Fibroblast of skin of back (primary cell): ENCODE results near the gene DECR2.
"Not testable (repeated sequence)": the region's sequence is repeated elsewhere in the genome, so short reads cannot be mapped to it uniquely, and the experiment has no call there.

Source experiments
- DNase-seq: peaks from one replicate; pipeline ENCODE4 v3.0.0-alpha.2; 2013

Gene DECR2

GRCh38 chr16:379183-379960 lies 22.3 kb upstream of the DECR2 start:
- DNase-seq: no peak

GRCh38 chr16:379961-380761 lies 21.5 kb upstream of the DECR2 start:
- no peak for DNase-seq

GRCh38 chr16:380762-381011 lies 21.0 kb upstream of the DECR2 start:
- DNase-seq: no peak

GRCh38 chr16:381012-381788 lies 20.5 kb upstream of the DECR2 start:
- peak; percentile 15 for DNase-seq

- DNase-seq: peak; percentile 65
Observed at GRCh38 chr16:381789-382717, 19.6 kb upstream of the DECR2 start, which contains the start of gene PGAP6. Gene PGAP6, minus strand, starts transcription at chr16:381978. Its CDS starts 157 bp downstream, at chr16:381821.

- DNase-seq: no peak
Observed at GRCh38 chr16:383326-384051, 18.2 kb upstream of the DECR2 start.

GRCh38 chr16:386641-387156 lies 15.0 kb upstream of the DECR2 start:
- DNase-seq: no peak

GRCh38 chr16:387761-388666 lies 13.7 kb upstream of the DECR2 start:
- not testable (repeated sequence) for DNase-seq

- DNase-seq: no peak
Observed at GRCh38 chr16:389352-389751, 12.3 kb upstream of the DECR2 start.

- peak; percentile 73 for DNase-seq
Observed at GRCh38 chr16:391885-392335, 9.8 kb upstream of the DECR2 start.

- no peak for DNase-seq
Observed at GRCh38 chr16:392450-393030, 9.1 kb upstream of the DECR2 start.

GRCh38 chr16:396199-396598 lies 5.5 kb upstream of the DECR2 start:
- DNase-seq: no peak

GRCh38 chr16:396605-397004 lies 5.1 kb upstream of the DECR2 start:
- peak; percentile 66 for DNase-seq

GRCh38 chr16:397135-397661 lies 4.5 kb upstream of the DECR2 start, which contains the start of gene NME4:
Gene NME4, plus strand, starts transcription at chr16:397199. Its CDS starts 24 bp downstream, at chr16:397223.
- DNase-seq: peak; percentile 47

- DNase-seq: peak; percentile 78
Observed at GRCh38 chr16:397736-398332, 3.9 kb upstream of the DECR2 start.

GRCh38 chr16:398561-399339 lies 2.9 kb upstream of the DECR2 start:
- DNase-seq: no peak

- DNase-seq: no peak
Observed at GRCh38 chr16:399340-400019, 2.2 kb upstream of the DECR2 start.
